ENCODE measurements around the gene CEACAM19.

DNA sequence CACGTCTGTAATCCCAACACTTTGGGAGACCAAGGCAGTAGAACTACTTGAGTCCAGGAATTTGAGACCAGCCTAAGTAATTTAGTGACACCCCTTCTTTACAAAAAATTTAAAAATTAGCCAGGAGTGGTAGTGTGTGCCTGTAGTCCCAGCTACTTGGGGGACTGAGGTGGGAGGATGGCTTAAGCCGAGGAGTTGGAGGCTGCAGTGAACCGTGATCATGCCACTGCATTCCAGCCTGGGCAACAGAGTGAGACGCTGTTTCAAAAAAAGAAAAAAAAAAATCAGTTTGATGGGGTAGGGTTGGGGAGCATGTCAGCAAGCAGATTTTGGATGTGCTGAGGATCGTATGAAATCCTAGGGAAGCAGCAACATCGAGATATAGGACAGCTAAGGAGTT is 4.2 kb downstream of the CEACAM19 start:
- TF ChIP-seq, protein P1, sequence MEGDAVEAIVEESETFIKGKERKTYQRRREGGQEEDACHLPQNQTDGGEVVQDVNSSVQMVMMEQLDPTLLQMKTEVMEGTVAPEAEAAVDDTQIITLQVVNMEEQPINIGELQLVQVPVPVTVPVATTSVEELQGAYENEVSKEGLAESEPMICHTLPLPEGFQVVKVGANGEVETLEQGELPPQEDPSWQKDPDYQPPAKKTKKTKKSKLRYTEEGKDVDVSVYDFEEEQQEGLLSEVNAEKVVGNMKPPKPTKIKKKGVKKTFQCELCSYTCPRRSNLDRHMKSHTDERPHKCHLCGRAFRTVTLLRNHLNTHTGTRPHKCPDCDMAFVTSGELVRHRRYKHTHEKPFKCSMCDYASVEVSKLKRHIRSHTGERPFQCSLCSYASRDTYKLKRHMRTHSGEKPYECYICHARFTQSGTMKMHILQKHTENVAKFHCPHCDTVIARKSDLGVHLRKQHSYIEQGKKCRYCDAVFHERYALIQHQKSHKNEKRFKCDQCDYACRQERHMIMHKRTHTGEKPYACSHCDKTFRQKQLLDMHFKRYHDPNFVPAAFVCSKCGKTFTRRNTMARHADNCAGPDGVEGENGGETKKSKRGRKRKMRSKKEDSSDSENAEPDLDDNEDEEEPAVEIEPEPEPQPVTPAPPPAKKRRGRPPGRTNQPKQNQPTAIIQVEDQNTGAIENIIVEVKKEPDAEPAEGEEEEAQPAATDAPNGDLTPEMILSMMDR (conservative IDR thresholded peaks at IDR 0.05) = no peak
- no peak for TF ChIP-seq EZH2 (IDR thresholded peaks at IDR 0.05; ENCODE audit: low read depth)
